Neural progenitor cell (in vitro differentiated cells): ENCODE data around the gene ACBD3. TPM values are rescaled to one million over a fixed set of nuclear protein-coding genes. Genes with fewer than 3 reads are reported as not detected.
A peak's percentile ranks its signal among the peaks of the same experiment; 100 is the strongest.

Source experiments
- DNase-seq: peaks from one replicate; pipeline ENCODE4 v3.0.0-alpha.2; 2016; ENCODE audit warnings: low spot score
- H2AFZ ChIP-seq: fragments of 200-600 bp; sonication (generic); replicated peaks from 2 replicates; pipeline ENCODE4 v1.6.1; 2016; ENCODE audit warnings: antibody characterized with exemption
- H3F3A ChIP-seq: fragments of 200-600 bp; sonication (generic); 2 replicates; pipeline ENCODE4 v1.6.1; 2016; ENCODE audit warnings: antibody characterized with exemption, low read depth
- H3K27ac ChIP-seq: fragments of 200-600 bp; sonication (generic); 2 replicates; pipeline ENCODE4 v1.5.1; 2016; ENCODE audit warnings: mild to moderate bottlenecking
- H3K27me3 ChIP-seq: fragments of 200-600 bp; sonication (generic); 2 replicates; pipeline ENCODE4 v1.6.1; 2016; ENCODE audit warnings: mild to moderate bottlenecking, moderate library complexity
- H3K36me3 ChIP-seq: fragments of 200-600 bp; sonication (generic); 2 replicates; pipeline ENCODE4 v1.5.1; 2016
- H3K4me1 ChIP-seq: fragments of 200-600 bp; sonication (generic); 2 replicates; pipeline ENCODE4 v1.6.1; 2016; ENCODE audit warnings: mixed run types
- H3K4me2 ChIP-seq: fragments of 200-600 bp; sonication (generic); 2 replicates; pipeline ENCODE4 v1.6.1; 2016
- H3K4me3 ChIP-seq: fragments of 200-600 bp; sonication (generic); 2 replicates; pipeline ENCODE4 v1.5.1; 2016
- H3K79me2 ChIP-seq: fragments of 200-600 bp; sonication (generic); 2 replicates; pipeline ENCODE4 v1.6.1; 2016; ENCODE audit warnings: low read depth
- H3K9ac ChIP-seq: fragments of 200-600 bp; sonication (generic); 2 replicates; pipeline ENCODE4 v1.6.1; 2016
- H3K9me3 ChIP-seq: fragments of 200-600 bp; sonication (generic); 2 replicates; pipeline ENCODE4 v1.5.1; 2016; ENCODE audit warnings: low read depth
- H4K20me1 ChIP-seq: fragments of 200-600 bp; sonication (generic); 2 replicates; pipeline ENCODE4 v1.6.1; 2016; ENCODE audit warnings: low read depth
- H3K27ac Mint-ChIP-seq: 3 replicates; pipeline ENCODE4 v1.8.0; 2021; ENCODE audit warnings: mixed read lengths
- H3K27me3 Mint-ChIP-seq: 2 replicates; pipeline ENCODE4 v1.8.0; 2022; ENCODE audit warnings: low read depth, mild to moderate bottlenecking, inconsistent platforms, moderate library complexity, mixed read lengths; ENCODE audit not compliant: insufficient read depth
- H3K36me3 Mint-ChIP-seq: 3 replicates; pipeline ENCODE4 v1.8.0; 2021; ENCODE audit warnings: mixed read lengths
- H3K4me1 Mint-ChIP-seq: 3 replicates; pipeline ENCODE4 v1.8.0; 2021; ENCODE audit warnings: mixed read lengths
- H3K4me3 Mint-ChIP-seq: 3 replicates; pipeline ENCODE4 v1.8.0; 2021; ENCODE audit warnings: mild to moderate bottlenecking, moderate library complexity, mixed read lengths
- H3K9me3 Mint-ChIP-seq: 3 replicates; pipeline ENCODE4 v1.8.0; 2020; ENCODE audit warnings: mixed read lengths
- EZH2 ChIP-seq: fragments of 200-600 bp; sonication (generic); IDR thresholded peaks from 2 replicates; pipeline ENCODE4 v1.6.1; 2017; ENCODE audit warnings: antibody characterized with exemption, mild to moderate bottlenecking, moderate library complexity
- EZH2phosphoT487 ChIP-seq: fragments of 200-600 bp; sonication (generic); IDR thresholded peaks from 2 replicates; pipeline ENCODE4 v1.6.1; 2017; ENCODE audit warnings: antibody characterized with exemption
- total RNA-seq: library from RNA; depleted of rRNA; stranded (reverse); fragments of >200 nt; gene quantifications from 2 replicates; pipeline ENCODE4 v1.2.3, GENCODE V29; 2015; ENCODE audit warnings: low replicate concordance
- TF ChIP-seq, protein P1 (sequence below): fragments of 200-600 bp; sonication (generic); IDR thresholded peaks from 2 replicates; pipeline ENCODE4 v1.5.1; 2017; ENCODE audit warnings: antibody characterized with exemption, mild to moderate bottlenecking

The ACBD3 gene
- total RNA-seq, 1 donor from 2014 or later: 32.3 TPM

DNA sequence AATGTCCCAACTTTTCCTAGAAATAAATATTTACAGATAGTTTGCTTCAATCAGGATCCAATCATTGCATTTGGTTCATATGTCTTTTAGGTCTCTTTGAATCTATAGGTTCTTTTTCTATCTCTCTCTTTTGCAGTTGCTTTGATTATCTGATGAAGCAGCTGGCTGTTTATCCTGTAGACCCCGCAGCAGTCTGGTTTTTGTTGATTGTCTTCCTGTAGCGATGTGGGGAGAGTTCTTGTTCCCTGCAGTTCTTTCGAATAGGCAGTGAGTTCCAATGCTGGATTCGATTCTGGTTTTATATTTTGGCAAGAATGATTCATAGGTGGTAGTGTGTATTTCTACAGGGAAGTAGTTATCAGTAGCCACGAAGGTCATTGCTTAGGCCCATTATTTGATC lies 29.5 kb upstream of the ACBD3 start:
- Mint-ChIP-seq H3K4me1 (peaks cover 24% of the 10 kb centered on the region), H3K27ac (no peak overlapping the region)

GRCh38 chr1:226215239-226215638 lies 28.7 kb upstream of the ACBD3 start:
- DNase-seq: no peak
- H3K9me3 Mint-ChIP-seq: no peaks in the 10 kb centered on the region
- Histone ChIP-seq H3K4me2 (no peak overlapping the region), H3K79me2 (no peaks in the 10 kb centered on the region), H3K4me3 (no peak overlapping the region), H3K27me3 (peaks cover 3% of the 10 kb centered on the region), H3K27ac (no peak overlapping the region), H3K9ac (no peak overlapping the region), H3K4me1 (peaks cover 19% of the 10 kb centered on the region), H4K20me1 (no peaks in the 10 kb centered on the region), H3K36me3 (no peaks in the 10 kb centered on the region), H2AFZ (peak overlapping the region; percentile 84), H3K9me3 (no peaks in the 10 kb centered on the region), H3F3A (peaks cover 8% of the 10 kb centered on the region)
- H3K36me3 Mint-ChIP-seq: no peaks in the 10 kb centered on the region
- H3K27me3 Mint-ChIP-seq: peaks cover 5% of the 10 kb centered on the region
- peaks cover 26% of the 10 kb centered on the region for H3K4me1 Mint-ChIP-seq
- H3K27ac Mint-ChIP-seq: no peak overlapping the region
- no peak for TF ChIP-seq EZH2phosphoT487
- no peak for TF ChIP-seq EZH2
- TF ChIP-seq, protein P1, sequence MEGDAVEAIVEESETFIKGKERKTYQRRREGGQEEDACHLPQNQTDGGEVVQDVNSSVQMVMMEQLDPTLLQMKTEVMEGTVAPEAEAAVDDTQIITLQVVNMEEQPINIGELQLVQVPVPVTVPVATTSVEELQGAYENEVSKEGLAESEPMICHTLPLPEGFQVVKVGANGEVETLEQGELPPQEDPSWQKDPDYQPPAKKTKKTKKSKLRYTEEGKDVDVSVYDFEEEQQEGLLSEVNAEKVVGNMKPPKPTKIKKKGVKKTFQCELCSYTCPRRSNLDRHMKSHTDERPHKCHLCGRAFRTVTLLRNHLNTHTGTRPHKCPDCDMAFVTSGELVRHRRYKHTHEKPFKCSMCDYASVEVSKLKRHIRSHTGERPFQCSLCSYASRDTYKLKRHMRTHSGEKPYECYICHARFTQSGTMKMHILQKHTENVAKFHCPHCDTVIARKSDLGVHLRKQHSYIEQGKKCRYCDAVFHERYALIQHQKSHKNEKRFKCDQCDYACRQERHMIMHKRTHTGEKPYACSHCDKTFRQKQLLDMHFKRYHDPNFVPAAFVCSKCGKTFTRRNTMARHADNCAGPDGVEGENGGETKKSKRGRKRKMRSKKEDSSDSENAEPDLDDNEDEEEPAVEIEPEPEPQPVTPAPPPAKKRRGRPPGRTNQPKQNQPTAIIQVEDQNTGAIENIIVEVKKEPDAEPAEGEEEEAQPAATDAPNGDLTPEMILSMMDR: no peak
- no peak overlapping the region for H3K4me3 Mint-ChIP-seq

More for the DNA sequence above, 29.5 kb upstream of the ACBD3 start:
- no peak overlapping the region for H3K4me3 ChIP-seq
- no peaks in the 10 kb centered on the region for H3K36me3 ChIP-seq
- no peak overlapping the region for H3K4me2 ChIP-seq
- H3K9me3 ChIP-seq: no peaks in the 10 kb centered on the region
- peaks cover 15% of the 10 kb centered on the region for H3F3A ChIP-seq
- no peak for DNase-seq
- Mint-ChIP-seq H3K36me3 (no peaks in the 10 kb centered on the region), H3K9me3 (no peaks in the 10 kb centered on the region), H3K27me3 (peaks cover 5% of the 10 kb centered on the region), H3K4me3 (no peak overlapping the region)
- peaks cover 11% of the 10 kb centered on the region for H3K27me3 ChIP-seq
- H4K20me1 ChIP-seq: no peaks in the 10 kb centered on the region
- H3K4me1 ChIP-seq: peaks cover 15% of the 10 kb centered on the region
- TF ChIP-seq, protein P1: no peak
- TF ChIP-seq EZH2 (no peak), EZH2phosphoT487 (no peak)
- no peak overlapping the region for H3K27ac ChIP-seq
- no peak overlapping the region for H3K9ac ChIP-seq
- H3K79me2 ChIP-seq: no peaks in the 10 kb centered on the region
- H2AFZ ChIP-seq: no peak overlapping the region

DNA sequence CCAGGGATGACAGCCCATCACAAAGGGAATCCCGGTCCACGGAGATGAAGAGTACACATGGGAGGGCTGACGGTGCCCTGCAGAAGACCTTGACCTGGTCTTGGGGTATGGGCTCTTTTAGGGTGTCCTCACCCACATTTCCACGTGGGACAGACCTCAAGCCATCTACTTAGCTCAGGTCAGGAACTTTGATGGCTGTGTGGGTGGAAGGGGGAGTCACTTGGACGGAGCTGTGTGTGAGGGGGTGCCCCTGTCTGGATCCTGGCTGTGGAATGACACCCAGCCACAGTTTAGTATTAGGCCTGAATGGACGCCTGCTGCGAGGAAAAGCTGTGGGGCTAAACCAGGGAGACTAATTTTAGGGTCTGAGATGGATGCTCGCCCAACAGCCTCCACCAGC lies 26.0 kb upstream of the ACBD3 start:
- peaks cover 4% of the 10 kb centered on the region for H3F3A ChIP-seq
- Mint-ChIP-seq H3K9me3 (no peaks in the 10 kb centered on the region), H3K36me3 (no peaks in the 10 kb centered on the region), H3K4me1 (peaks cover 36% of the 10 kb centered on the region), H3K27ac (no peak overlapping the region), H3K4me3 (no peak overlapping the region), H3K27me3 (peaks cover 8% of the 10 kb centered on the region)
- H3K79me2 ChIP-seq: no peaks in the 10 kb centered on the region
- H3K4me3 ChIP-seq: no peak overlapping the region
- H3K36me3 ChIP-seq: no peaks in the 10 kb centered on the region
- no peaks in the 10 kb centered on the region for H3K9me3 ChIP-seq
- peak overlapping the region; percentile 52 for H2AFZ ChIP-seq
- no peak overlapping the region for H3K9ac ChIP-seq
- no peak overlapping the region for H3K4me2 ChIP-seq
- no peaks in the 10 kb centered on the region for H4K20me1 ChIP-seq
- no peaks in the 10 kb centered on the region for H3K27me3 ChIP-seq
- no peak for DNase-seq
- H3K4me1 ChIP-seq: peaks cover 26% of the 10 kb centered on the region
- TF ChIP-seq, protein P1: no peak
- no peak for TF ChIP-seq EZH2phosphoT487
- TF ChIP-seq EZH2: no peak
- no peak overlapping the region for H3K27ac ChIP-seq
